C4-2B (cell line): Measurements from ENCODE around the gene SLC16A7.

ENCODE experiments used
- H3K27ac ChIP-seq: fragments of 450-650 bp; 2 replicates; pipeline ENCODE4 v1.5.1; 2017
- ZFX ChIP-seq: fragments of 450-650 bp; IDR thresholded peaks from 2 replicates; pipeline ENCODE4 v1.6.1; 2017
- TF ChIP-seq, protein P1 (sequence below): fragments of 450-650 bp; conservative IDR thresholded peaks from 2 replicates; pipeline ENCODE4 v1.5.1; 2017; ENCODE audit warnings: mild to moderate bottlenecking

The SLC16A7 gene

DNA sequence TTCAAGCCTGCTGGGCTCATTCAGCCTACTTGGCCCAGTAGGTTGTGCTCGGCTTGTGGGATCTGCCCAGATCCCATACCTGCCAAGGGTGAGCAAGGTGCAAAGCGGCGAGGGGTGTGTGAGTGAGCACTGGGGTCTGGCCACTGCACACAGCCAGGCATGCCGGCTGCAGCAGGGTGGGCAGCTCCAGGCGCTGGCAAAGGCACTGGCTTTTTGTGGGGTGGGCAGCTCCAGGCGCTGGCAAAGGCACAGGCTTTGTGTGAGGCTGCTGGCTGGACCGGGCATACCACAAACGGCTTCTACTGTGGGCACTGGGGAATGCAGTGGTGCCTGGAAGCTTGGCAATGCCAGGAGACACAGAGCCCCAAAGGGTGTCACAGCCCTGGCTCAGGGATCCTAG is 137.4 kb downstream of the SLC16A7 start:
- H3K27ac ChIP-seq: no peak overlapping the region
- TF ChIP-seq ZFX: no peak
- TF ChIP-seq, protein P1, sequence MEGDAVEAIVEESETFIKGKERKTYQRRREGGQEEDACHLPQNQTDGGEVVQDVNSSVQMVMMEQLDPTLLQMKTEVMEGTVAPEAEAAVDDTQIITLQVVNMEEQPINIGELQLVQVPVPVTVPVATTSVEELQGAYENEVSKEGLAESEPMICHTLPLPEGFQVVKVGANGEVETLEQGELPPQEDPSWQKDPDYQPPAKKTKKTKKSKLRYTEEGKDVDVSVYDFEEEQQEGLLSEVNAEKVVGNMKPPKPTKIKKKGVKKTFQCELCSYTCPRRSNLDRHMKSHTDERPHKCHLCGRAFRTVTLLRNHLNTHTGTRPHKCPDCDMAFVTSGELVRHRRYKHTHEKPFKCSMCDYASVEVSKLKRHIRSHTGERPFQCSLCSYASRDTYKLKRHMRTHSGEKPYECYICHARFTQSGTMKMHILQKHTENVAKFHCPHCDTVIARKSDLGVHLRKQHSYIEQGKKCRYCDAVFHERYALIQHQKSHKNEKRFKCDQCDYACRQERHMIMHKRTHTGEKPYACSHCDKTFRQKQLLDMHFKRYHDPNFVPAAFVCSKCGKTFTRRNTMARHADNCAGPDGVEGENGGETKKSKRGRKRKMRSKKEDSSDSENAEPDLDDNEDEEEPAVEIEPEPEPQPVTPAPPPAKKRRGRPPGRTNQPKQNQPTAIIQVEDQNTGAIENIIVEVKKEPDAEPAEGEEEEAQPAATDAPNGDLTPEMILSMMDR: no peak

DNA sequence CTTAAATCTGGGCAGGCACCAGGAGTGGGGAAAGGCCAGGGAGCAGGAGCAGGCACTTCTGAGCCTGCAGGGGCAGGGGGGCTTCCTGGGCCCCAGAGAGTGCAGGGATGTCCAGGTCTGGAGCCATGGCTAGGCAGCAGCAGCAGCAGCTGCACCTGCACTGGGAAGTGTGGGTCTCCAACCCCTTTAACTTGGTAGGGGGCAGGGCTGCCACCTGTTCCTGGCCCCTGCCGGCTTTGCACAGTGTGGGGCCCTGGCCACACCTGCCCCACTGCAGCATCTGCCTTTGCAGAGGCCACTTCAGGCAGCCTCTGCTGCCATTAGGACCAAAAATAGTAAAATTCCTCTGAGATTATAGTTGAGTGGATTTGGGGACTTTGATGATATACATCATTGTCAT is 138.5 kb downstream of the SLC16A7 start:
- no peak for TF ChIP-seq ZFX
- TF ChIP-seq, protein P1: no peak
- H3K27ac ChIP-seq: no peak overlapping the region

DNA sequence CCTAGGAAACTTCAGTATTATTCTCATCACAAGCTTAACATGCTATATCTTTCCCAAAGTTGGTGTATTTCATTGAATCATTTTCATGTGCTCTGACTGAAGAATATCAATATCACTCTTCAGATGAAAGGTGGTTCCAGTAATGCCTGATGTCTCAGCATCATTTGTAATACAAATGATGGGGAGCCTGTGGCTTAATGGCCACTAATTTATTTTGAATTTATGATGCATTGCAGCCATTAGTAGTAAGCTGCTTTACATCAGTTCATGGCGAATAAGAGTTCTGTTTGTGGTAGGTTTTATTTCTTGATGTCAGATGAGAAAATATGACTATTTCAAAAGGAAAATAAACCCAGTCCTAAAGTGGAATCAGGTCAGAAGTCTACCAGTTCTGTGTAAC is 139.4 kb downstream of the SLC16A7 start:
- TF ChIP-seq ZFX: no peak
- TF ChIP-seq, protein P1: no peak
- H3K27ac ChIP-seq: no peak overlapping the region

DNA sequence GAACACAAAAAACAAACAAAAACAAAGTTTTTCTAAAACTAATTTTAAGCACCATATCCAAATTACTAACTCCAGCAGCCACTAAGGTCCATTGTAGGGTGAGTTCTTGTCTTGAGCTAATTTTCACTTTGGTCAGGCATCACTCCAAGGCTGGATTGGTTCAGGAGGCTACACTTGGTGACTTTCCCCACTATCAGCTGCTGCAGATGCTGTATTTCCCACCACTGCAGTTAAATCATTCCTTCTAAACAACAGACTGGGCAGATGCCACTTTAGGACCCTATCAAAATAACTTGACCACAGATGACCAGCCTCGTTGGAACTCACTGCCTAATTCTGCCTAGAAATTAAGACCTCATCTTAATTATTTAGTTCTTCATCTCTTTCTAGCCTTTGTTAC is 140.5 kb downstream of the SLC16A7 start:
- H3K27ac ChIP-seq: no peak overlapping the region
- TF ChIP-seq ZFX: no peak
- TF ChIP-seq, protein P1: no peak

DNA sequence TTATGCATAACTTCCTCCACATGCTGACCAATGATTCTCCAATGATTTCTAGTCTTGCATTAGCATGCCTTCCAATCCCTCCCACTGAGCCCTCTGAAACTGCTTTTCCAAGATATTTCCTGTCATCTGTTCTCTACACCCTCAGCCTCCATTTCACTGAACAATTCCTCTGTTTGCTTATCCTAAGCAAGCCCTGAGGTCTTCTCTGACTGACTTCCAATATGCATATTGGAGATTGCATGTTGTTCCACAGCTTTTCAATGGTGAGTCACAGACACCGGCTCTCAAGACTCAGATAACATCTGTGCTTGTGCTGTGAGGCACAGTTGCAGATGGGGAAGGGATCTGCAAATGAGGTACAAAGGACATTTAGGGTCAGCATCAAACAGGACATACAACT is 141.0 kb downstream of the SLC16A7 start:
- TF ChIP-seq, protein P1: no peak
- H3K27ac ChIP-seq: no peak overlapping the region

DNA sequence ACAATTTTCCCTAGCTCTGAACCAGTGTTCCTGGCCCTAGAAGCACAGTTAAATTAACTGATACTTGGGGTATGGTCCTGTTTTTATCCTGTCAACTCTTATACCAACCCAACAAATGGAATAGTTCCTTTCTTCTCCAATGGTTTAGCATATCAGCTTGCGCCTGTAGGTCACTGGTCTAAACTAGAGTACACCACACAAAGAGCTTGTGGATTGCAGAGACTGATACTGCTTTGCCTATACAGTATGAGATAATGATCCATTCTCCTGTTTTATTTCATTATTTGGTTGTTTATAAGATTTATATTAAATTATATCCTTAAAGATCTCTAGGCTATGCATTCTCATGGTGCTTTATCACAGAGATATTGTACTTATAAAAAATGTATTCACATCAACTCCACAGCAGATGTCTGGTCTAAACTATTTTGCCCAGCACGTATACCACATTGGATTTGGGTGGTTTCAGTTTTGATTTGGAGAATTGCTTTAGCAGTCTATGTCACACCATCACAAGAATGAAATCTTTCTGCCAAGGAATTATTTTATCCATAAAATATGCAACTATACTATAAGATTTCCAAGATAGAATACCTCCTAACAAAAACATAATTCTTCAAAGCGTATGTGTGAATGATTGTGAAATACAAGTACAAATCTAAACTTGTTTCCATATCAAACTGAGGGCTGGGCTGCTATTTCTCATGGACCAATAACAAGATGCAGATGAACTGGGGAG is 142.1 kb downstream of the SLC16A7 start:
- no peak for TF ChIP-seq ZFX
- TF ChIP-seq, protein P1: no peak
- no peak overlapping the region for H3K27ac ChIP-seq

DNA sequence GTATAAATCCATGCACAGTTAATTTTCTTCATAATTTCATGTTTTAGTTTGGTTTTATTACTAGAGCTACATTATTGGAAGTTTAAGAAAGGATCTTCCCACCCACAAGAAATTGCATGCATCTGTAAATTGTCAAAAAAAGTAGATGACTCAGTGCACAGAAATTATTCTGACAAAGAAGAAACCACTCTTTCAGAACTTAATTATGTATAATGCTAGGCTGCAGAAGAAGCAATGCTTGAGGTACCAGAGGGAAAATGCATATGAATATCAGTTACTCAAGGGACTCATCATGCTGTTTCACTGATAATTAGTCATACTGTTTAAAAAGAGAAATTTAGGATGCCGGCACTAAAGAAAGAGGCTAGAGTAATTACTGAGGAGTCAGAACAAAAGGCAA is 147.0 kb downstream of the SLC16A7 start:
- no peak for TF ChIP-seq ZFX
- TF ChIP-seq, protein P1: no peak
- no peak overlapping the region for H3K27ac ChIP-seq
